Measurements from ENCODE around the gene FEM1C.
"Not testable (repeated sequence)": the region's sequence is repeated elsewhere in the genome, so short reads cannot be mapped to it uniquely, and the experiment has no call there.

FEM1C gene

GRCh38 chr5:115514220-115514619, 30.4 kb downstream of the FEM1C start:
- DNase-seq, result no peak

DNA sequence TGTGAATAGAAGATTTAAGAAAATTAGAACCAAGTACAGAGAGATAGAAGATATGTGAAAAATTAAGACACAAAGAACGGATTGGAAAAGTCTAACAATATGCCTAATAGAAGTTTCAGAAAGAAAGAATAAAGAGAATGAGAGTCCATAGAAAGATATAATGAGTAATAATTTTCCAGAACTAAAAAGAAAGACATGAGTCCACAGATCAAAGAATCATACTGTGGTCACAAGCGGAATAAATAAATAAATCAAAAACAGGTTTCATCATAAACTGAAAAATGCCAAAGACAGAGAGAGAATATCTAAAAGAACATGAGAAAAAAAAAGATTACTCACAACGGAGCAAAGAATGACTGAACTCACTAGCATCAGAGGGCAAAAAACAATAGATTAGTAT, 32.9 kb downstream of the FEM1C start:
- no peak for DNase-seq

GRCh38 chr5:115510145-115510645, 34.4 kb downstream of the FEM1C start:
- DNase-seq, result no peak

GRCh38 chr5:115509547-115509946, 35.0 kb downstream of the FEM1C start:
- no peak for DNase-seq

DNA sequence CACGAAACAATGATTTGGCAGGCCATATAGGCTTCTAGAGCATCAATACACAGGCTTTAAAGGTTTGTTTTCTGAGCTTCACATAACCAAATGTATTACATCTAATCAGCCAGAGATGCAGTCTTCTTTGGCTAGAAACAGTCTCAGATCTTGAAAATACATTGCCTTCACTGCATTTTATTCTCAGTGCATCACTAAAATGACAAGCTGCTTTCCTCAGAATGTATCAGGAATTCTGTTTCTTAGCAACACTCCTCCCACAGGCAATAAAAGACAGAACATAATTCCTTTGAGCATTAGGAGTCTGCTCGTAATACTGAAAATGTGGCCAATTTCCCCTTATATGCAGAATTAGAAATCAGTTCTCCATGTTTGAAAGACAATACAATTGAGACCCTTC, 36.9 kb downstream of the FEM1C start:
- no peak for DNase-seq

- no peak for DNase-seq
Observed at GRCh38 chr5:115503420-115503819, 41.2 kb downstream of the FEM1C start.

DNA sequence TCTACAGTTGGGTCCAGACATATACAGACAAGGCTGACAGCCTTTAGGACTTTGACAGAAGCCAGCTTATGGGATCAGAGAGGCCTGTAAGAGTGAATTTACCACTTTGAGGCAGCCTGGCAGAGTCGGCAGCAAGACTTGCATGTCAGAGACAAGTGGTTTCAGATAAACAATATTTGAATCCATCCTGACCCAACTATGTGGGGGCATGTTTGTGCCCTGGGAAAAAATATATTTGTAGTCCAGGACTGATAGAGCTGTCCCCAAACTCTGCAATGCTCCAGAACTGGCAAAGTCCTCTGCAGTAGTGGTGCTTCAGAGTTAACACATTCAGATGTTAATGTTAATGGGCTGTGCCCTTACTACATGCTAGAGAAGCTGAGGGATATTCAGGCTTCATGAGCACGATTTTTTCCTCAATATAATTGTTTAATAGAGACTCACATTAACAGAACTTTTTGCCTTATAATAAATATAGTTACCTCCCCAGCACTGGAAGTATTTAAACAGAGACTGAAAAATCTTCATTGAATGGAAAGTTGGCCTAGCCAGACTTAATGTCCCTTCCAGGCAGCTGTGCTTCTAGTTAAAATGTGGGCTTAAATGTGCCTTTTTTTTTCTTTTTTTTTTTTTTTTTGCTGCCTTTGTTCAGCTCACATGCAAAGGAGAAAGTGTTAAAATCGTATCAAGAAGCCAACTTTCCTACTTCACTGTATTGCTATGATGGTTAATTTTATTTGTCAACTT, 42.9 kb downstream of the FEM1C start:
- no peak for DNase-seq

DNA sequence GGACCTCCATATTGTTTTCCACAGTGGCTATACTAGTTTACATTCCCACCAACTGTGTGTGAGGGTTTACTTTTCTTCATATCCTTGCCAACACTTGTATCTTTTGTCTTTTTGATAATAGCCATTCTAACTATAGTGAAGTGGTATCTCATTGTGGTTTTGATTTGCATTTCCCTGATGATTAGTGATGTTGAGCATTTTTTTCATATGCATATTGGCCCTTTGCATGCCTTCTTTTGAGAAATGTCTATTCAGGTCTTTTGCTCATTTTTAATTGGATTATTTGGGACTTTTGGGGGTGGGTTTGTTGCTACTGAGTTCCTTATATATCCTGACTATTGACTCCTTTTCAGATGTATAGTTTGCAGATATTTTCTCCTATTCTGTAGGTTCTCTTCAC, 44.4 kb downstream of the FEM1C start:
- DNase-seq, result no peak

- DNase-seq, result peak; percentile 77
Observed at GRCh38 chr5:115496936-115497576, 47.5 kb downstream of the FEM1C start.

GRCh38 chr5:115494570-115495289, 49.8 kb downstream of the FEM1C start:
- no peak for DNase-seq

DNA sequence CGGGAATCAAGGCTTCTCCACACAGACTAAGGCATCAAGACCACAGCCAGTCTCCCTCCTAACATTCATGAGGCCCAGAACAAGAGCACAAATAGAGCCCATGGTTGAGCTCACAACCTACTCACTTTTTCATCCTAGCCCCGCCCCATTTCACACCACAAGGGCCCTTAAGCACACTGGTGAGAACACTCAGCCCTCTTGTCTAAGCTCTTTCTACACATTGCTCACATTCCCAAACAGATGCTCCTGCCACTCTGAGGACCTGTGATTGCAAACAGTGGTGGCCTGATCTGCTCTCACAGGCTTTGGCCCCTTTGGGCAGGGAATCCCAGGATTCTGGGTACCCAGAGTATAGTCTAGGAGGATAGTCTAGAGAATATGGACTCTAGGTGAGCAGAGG, 54.0 kb downstream of the FEM1C start:
- no peak for DNase-seq

GRCh38 chr5:115489733-115490132, 54.8 kb downstream of the FEM1C start:
- no peak for DNase-seq

GRCh38 chr5:115487756-115488155, 56.8 kb downstream of the FEM1C start:
- no peak for DNase-seq

- no peak for DNase-seq
Observed at GRCh38 chr5:115487168-115487567, 57.4 kb downstream of the FEM1C start.

GRCh38 chr5:115486728-115487127, 57.8 kb downstream of the FEM1C start:
- no peak for DNase-seq

DNA sequence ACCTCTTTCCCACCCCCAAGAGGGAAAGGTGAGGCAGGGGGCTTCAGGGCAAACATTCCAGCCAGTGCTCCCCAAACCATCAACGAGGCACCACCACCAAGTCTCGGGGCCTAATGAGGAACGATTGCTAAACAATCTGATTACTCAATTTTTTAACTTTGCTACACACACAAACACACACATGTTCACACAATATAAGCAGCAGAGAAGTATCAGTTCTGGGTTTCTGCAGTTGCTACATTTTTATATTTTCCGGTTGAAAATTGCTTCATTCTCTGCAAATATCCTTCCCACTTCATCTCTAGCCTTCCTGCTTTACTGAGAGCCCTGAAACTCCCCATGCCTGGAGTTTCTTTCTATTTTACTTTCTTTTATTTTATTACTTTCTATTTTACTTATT, 60.2 kb downstream of the FEM1C start:
- no peak for DNase-seq

DNA sequence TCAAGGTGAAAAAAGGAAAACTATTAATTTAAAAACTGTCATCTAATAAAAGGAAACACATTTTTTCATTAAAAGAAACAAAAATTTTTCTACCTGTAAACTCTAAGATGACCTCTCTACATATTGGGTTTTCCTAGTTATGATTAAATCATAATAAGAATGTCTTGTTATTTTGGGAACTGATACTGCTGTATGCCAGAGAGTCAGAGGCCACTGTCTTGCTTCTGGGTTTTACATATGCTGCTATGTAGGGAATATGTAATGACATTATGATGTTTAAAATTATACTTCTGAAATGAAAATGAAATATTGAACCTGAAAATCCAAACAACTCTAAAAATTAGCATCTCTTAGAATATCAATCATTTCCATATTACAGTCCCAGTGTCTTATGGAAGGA, 63.7 kb downstream of the FEM1C start:
- DNase-seq, result no peak

- DNase-seq, result no peak
Observed at GRCh38 chr5:115480271-115480670, 64.3 kb downstream of the FEM1C start.

GRCh38 chr5:115479166-115479873, 65.3 kb downstream of the FEM1C start:
- not testable (repeated sequence) for DNase-seq

GRCh38 chr5:115478281-115478680, 66.3 kb downstream of the FEM1C start:
- no peak for DNase-seq

- DNase-seq, result no peak
Observed at GRCh38 chr5:115477581-115477980, 67.0 kb downstream of the FEM1C start.

DNA sequence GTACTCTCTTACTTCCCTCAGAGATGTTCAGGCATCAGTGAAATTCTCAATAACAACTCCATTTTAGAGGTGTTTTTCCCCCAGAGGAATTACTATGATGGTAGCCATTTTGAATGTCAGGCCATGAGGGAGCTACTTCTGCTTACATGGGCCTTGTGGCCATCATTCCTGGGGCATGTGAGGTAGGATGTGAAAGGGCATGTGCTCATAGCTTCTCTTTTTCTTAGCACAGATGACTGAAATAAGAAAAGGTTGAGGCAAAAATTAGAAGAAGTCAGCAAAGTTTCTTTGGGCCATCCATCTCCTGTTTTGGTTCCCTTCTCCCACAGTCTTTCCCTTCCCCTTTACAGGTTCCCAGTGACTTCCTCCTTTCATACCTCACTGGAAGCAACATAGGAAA, 68.8 kb downstream of the FEM1C start:
- DNase-seq, result no peak

Measured in hematopoietic multipotent progenitor cell treated with erythropoietin and hydrocortisone succinate and interleukin-3 and kit ligand, for 6 days (in vitro differentiated cells).